Measurements from ENCODE around the gene UQCR10.

DNA sequence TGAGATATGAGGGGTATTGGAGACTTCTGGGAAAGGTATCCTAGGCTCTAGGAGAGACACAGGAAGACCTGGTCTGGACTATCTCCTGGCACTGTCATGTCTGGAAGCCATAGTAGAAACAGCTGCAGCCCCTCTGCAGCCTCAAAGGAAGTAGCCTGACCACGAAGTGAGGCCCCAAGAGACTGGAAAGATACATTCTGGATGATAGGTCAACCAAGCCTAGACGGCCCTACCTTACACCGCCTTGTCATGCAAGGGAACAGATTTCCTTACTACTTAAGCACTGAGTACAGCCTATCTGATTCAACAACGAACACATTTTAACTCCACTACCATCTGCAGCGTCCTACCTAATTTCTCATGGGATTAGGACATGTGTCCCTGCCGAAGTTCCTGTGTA is 31.1 kb downstream of the UQCR10 start:
- no peak for TF ChIP-seq CTCF (IDR thresholded peaks at IDR 0.05)
- TF ChIP-seq POLR2A (IDR thresholded peaks at IDR 0.05), result no peak
- no peak for TF ChIP-seq POLR2AphosphoS5 (IDR thresholded peaks at IDR 0.05)
- no peak for TF ChIP-seq EP300 (IDR thresholded peaks at IDR 0.05)

Measured in gastroesophageal sphincter (tissue), 3 donors.